Fibroblast of peridontal ligament (primary cell): ENCODE results near the gene TRPM3.

Experiments used
- DNase-seq: peaks from one replicate; pipeline ENCODE4 v3.0.0-alpha.2; 2010; ENCODE audit errors: extremely low read depth

The TRPM3 gene

DNA sequence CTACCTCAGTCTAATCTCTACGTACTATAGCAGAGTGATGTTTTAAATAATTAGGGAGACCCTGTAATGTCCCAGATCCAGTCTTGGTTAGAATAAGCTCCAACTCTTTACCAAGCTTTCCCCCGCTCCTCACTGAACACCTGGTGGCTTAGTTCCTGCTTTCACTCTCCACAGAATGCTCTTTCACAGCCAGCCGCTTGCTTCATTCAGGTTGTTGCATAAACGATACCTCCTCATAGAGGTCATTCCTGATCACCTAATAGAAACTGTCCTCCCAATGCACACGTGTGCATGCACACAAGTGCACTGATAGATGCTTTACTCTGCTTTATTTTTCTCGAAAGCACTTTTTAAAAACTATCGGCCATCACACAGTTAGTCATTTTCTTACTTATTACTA, 298.1 kb downstream of the TRPM3 start:
- DNase-seq: no peak

GRCh38 chr9:70817311-70817710, 304.1 kb downstream of the TRPM3 start:
- no peak for DNase-seq

GRCh38 chr9:70816891-70817290, 304.5 kb downstream of the TRPM3 start:
- DNase-seq: no peak

DNA sequence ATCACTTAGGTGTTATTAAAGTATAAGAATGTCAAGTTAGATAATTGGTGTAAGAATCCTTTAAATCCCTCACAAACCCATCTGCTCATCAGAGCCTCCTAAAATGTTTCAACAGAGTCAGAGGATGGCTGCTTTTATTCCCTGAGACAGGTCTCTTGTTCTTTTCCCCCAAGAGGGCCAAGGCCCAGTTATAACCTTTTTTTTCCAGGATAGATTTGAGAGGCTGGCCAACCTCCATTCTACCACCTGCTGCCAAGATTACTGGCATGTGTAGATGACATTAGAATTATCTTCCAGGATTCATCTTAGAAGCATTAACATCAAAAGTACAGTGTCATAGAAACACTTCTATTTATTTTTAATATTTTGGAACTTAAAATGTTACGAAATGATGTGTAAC, 305.1 kb downstream of the TRPM3 start:
- DNase-seq: no peak

- DNase-seq: no peak
These were observed 306.8 kb downstream of the TRPM3 start for GRCh38 chr9:70814597-70814996.

DNA sequence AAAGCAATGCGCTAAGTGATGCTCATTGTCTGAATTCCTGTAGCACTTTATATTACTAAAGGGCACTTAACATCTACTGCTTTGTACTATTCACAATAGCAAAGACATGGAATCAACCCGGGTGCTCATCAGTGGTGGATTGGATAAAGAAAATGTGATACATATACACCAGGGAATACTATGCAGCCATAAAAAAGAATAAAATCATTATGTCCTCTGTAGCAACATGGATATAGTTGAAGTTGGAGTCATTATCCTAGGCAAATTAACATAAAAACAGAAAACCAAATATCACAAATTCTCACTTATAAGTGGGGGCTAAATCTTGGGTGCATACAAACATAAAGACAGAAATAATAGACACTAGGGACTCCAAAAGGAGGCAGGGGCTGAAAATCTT, 308.3 kb downstream of the TRPM3 start:
- DNase-seq: no peak

DNA sequence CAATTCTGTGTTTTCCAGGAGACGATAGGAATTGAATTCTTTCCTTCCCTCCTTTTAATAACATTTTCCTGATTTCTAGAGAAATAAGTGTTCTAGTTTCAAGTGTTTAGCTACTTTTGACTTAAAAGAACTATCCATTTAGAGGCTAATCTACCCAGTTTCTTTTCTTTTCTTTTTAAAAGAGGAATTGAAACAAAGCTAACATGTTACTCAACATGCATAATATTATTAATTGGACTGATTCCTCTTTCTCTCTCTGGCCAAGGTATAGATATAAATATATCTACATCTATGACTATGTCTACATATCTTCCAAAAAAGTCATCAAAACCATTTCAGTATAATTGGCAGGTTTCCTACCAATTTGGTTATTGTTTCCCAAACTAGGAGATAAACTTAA, 309.8 kb downstream of the TRPM3 start:
- no peak for DNase-seq

DNA sequence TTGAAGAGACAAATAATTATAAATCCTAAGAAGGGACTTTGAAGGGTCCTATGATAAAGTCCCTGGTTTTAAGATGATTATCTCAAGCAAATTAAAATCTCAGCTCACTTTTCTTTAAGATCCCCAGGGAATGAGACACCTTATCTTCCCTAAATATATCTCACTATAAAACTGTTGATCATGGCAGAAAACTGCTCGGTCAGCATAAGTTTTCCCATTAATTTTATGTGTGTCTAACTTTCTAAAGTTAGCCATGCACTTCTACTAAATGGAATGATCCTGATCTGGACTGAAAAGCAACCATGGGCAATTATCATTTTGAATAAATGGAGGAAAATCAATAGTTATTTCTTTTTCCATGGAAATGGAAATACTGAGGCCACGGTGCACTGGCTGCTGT, 314.5 kb downstream of the TRPM3 start:
- no peak for DNase-seq

GRCh38 chr9:70805949-70806348, 315.5 kb downstream of the TRPM3 start:
- DNase-seq: no peak

DNA sequence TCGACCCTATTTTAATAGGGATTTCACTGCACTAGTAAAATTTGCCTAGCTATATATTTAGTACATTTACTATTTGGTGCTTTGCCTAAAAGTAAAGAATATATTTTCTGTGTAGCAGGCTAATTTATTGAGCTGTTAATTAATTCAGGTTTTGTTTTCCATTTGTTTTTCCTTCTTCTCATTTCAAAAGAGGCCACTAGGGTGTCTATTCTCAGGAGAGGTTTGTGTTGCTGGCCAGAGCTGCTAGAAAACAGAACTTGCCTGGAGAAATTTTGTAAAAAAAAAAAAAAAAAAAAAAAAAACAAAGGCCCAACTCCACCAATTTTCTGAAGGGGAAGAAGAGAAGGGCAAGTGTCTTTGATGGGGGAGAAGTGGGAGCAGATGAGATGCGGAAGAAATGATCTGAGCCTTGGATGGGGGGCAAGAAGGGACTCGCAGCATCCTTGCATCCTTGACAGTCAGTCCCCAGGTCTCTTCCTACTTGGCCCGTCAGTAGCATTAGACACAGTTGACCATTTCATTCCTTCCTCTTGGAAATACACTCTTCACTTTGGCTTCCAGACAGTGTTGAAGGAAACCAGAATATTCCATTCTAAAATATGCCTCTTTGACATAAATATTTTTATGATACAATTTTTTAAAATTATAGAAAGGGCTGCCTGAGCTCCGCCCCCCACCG, 318.5 kb downstream of the TRPM3 start:
- DNase-seq: no peak

DNA sequence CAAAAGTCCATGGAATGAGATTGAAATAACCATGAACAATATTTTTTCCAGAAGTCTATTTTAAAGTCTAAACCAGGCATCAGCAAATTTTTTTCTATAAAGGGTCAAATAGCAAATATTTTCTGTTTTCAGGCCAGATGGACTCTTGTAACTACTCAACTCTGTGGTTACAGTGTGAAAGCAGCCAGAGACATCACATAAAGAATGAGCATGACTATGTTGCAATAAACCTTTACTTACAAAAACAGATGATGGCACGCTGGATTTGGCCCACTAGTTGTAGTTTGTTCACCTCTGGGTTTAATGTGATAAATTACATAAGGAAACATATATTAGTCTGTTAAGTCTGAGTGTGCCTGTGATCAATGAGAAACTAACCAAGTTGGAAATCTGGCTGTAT, 319.2 kb downstream of the TRPM3 start:
- DNase-seq: peak; percentile 58

GRCh38 chr9:70801181-70801829, 320.1 kb downstream of the TRPM3 start:
- DNase-seq: no peak

- DNase-seq: no peak
These were observed 323.4 kb downstream of the TRPM3 start for GRCh38 chr9:70798018-70798417.

- DNase-seq: no peak
These were observed 325.6 kb downstream of the TRPM3 start for GRCh38 chr9:70795841-70796240.

DNA sequence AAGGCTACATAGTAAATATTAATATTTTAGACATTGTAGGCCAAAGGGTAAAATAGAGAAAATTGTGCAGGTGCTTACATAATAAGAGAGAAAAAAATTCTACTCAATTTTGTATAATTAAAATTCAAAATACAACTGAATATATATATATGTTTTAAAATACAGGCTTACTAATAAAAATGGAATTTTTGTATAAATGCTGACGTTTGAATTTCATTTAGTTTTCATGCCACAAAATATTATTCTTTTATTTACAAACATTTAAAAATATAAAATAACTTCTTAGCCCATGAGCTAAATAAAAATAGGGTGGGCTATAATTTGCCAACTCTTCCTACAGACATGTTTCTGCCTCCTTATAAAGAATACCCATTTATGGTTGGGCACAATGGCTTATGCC, 328.6 kb downstream of the TRPM3 start:
- DNase-seq: no peak

DNA sequence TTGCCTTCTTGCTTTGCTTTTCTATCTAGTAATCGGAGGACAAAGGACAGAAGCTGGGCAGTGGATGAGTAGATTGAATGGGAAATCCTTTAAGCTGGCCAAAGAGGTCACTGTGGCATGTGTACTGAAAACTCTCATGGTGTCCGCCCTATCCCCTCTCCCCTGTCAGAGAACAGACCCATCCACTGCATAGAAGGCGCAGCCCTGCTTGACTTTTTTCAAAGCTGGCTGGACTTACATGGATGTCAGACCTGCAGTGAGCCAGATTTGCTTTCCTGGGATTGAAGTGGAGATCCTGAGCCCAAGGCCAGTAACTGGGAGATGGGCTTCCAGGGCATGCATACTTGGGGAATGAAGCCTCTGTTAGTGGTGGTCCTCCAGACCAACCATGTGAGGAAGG, 329.5 kb downstream of the TRPM3 start:
- no peak for DNase-seq

DNA sequence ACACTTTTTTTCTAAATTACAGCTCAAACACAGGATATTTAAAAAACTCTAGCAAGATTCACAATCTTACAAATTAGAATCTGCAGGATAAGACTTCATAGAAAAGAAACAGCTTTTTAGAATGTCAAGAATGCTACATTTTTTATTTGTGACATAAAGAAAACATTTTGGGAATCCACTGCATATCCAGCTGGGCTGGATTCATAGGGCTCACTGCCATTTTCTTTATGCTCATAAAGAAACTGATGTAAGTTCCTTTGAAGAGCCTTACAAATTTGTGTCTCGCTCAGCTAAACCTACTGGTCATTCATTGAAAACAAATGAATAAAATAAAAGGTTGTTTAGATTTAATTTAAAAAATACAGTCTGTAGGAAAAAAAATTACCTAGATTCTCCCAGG, 332.3 kb downstream of the TRPM3 start:
- no peak for DNase-seq

GRCh38 chr9:70784456-70784855, 337.0 kb downstream of the TRPM3 start:
- DNase-seq: no peak

DNA sequence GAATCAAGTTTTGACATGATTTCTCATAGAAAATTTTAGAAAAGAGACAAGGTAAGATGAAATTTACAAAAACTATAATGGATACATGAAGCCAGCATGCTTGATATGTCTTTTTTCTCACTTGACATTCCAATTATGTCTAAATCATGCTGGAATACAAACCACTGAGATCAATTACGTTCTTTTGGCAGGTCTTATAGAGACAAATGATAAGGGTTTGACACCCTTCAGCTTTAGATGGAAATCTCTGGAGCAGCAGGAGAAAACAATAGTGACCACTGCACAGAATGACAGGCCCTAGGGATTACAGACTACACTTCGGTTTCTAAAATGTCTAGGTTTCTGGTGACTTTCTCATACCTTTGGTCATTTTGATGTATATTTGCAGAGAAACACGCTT, 342.9 kb downstream of the TRPM3 start:
- DNase-seq: no peak

DNA sequence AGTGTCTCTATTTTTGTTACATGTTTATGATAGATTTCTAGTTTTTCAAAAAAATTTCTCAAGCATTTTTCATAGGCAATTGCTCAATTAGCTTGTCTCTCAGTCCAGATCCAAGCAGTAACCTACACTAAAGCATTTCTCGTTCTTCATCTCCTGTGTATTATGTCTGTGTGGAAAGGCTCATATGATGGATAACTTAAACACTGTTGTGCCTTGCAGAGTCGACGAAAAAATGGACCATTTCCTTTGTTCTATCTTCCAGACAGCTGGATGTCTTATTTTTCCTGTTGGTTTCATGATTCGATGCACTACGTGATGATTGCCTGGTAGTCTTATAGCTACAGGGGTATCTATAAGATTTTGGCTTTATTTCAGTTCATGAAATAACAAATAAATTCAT, 347.8 kb downstream of the TRPM3 start:
- DNase-seq: no peak

- no peak for DNase-seq
These were observed 348.8 kb downstream of the TRPM3 start for GRCh38 chr9:70772601-70773000.

DNA sequence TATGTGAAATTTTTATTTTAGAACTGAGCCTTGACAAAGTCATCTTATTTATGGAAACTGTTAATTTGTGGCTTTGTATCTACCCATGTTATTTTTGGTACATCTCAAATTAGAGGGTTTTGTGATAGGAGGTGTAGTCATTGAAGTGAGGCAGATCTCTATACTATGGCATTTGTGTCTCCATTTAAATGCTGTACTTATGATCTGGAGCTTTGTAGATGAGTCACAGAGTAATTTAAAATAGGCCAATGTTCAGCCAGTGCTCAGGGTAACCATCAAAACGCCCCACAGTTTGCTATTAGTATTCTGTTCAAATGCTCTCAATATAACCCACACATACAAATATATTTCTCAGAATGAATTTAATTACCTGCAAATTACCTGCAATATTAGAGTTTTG, 355.5 kb downstream of the TRPM3 start:
- no peak for DNase-seq

DNA sequence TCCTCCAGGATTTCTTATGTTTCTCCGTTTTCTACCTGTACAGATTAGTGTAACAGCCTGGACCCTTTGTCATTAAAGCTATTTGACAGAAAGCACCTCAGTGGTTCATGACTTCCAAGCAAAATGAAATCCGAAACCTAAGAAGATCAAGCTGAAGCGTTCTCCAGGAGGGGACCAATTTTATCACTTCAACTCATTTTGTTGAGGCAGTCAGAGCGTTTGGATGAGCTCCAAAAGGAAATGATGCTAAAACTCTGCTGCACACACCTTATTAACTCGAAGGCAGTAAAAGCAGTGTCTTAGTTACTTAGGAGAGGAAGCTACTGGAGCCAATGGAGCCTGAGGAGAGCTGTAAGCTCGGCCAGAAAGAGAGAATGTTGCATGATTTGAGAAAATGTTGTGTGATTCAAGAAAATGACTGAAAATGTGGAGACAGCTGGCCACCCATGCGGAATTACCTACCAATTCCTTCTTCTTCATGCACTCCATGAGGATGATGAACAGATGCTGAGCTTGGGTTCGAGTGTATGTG, 360.2 kb downstream of the TRPM3 start:
- DNase-seq: no peak

DNA sequence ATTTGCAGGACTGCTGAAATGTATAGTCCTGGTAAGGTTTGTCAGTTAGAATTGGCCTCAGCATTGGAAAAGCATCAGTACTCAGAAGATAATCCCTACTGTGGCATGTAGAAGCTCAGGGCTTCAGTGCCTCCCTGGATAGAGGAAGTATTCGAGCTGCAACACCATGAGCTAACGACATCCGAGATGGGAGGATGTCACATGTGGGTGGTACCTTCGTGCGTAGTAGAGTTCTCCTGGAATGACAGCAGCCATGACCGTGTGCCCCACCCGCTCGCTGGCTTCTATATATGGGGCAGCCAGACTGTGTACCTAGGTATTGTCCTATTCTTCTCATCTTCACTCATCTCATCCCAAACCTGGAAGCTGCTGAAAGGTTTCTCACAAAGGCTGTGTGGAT, 361.2 kb downstream of the TRPM3 start:
- DNase-seq: no peak
